Measurements from ENCODE around the gene PGR.

DNA sequence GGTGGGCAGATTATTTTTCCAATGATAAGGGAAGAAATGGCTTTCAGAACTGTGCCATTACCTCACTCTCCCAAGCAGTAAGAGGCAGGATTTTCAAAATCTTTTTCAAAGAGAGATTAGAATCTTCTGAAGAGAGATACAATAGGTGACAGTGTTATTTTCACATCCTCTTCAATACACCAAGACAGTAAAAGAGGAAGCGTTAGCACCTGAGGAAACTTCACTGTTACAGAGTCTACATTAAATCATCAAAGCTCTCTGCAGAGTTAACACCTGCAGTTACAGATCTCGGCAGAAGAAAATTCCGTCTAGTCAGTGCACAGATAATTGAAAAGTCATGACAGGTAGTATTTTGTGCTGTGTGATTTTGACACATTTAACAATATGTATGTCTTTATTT, 144.9 kb downstream of the PGR start:
- TF ChIP-seq, protein P1, sequence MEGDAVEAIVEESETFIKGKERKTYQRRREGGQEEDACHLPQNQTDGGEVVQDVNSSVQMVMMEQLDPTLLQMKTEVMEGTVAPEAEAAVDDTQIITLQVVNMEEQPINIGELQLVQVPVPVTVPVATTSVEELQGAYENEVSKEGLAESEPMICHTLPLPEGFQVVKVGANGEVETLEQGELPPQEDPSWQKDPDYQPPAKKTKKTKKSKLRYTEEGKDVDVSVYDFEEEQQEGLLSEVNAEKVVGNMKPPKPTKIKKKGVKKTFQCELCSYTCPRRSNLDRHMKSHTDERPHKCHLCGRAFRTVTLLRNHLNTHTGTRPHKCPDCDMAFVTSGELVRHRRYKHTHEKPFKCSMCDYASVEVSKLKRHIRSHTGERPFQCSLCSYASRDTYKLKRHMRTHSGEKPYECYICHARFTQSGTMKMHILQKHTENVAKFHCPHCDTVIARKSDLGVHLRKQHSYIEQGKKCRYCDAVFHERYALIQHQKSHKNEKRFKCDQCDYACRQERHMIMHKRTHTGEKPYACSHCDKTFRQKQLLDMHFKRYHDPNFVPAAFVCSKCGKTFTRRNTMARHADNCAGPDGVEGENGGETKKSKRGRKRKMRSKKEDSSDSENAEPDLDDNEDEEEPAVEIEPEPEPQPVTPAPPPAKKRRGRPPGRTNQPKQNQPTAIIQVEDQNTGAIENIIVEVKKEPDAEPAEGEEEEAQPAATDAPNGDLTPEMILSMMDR (IDR thresholded peaks at IDR 0.05 in 4 of 5, conservative IDR thresholded peaks at IDR 0.05 in 1 of 5) = no peak
- TF ChIP-seq POLR2A (IDR thresholded peaks at IDR 0.05) = no peak

Measured in gastrocnemius medialis (tissue), 4 donors.